ENCODE results near the gene FAM227B.
"Not testable (repeated sequence)": the region's sequence is repeated elsewhere in the genome, so short reads cannot be mapped to it uniquely, and the experiment has no call there.

FAM227B gene

DNA sequence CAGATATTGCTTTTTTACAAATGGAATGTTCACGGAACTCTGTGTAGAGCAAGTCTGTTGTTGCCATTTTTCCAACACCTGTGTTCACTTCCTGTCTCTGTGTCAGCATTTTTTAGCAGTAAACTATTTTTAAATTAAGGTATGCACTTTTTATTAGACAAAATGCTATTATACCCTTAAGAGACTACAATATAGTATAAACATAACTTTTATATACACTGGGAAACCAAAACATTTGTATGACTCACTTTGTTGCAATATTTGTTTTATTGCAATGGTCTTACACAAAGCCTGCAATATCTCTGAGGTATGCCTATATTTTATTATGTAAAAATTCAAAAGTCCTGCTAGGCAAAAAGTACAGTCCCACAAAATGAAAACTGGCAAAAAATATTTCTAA lies 237.4 kb downstream of the FAM227B start:
- DNase-seq (ENCODE audit: extremely low read depth in 1 of 2, low read depth in 1 of 2), result no peak

DNA sequence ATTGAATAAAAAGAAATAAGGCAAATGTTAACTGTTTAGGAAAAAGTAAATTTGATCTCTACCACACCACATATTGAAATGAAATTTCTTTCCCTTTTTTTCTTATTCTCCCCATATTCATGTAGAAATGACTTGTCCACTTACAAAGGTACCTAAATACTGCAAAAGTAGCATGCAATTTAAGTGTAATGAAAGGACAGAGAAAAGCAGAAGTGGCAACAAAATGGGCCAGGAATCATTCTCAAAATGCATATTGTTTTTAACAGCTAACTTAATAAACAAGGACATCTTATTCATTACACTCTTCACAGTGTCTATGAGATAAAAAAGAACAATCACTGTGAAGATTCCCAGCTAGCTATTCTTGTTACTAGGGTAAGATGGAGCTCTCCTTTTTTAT lies 238.2 kb downstream of the FAM227B start:
- DNase-seq (ENCODE audit: extremely low read depth in 1 of 2, low read depth in 1 of 2), result no peak

DNA sequence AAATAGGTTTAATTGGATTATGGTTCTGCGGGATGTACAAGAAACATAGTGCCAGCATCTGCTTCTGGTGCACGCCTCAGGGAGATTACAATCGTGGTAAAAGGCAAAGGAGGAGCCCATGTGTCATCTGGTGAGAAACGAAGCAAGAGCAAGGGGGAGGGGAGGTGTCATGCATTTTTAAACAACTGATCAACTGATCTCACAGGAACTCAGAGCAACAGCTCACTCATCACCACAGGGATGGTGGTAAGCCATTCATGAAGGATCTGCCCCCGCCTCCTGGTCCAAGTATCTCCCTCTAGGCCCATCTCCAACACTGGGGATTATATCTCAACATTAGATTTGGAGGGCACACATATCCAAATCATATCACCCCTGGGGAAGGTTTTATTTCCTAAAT lies 239.7 kb downstream of the FAM227B start:
- no peak for DNase-seq (ENCODE audit: extremely low read depth in 1 of 2, low read depth in 1 of 2)

DNA sequence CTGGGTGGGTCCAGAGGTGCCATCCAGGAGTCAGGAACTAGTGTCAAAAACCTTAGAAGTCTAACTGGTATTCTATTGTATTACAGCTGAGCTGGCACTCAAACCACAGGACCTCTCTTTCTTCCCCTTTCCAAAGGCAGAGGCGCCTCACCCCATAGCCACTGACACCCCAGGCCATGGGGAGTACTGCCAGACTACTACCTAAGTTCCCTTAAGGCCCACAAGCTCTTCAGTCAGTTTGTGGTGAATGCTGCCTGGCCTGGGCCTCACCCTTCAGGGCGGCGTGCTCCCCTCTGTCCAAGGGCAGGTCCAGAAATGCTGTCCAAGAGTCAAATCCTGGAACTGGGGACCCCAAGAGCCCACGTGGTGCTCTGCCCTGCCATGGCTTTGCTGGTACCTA lies 240.6 kb downstream of the FAM227B start:
- DNase-seq (ENCODE audit: extremely low read depth in 1 of 2, low read depth in 1 of 2), result no peak

DNA sequence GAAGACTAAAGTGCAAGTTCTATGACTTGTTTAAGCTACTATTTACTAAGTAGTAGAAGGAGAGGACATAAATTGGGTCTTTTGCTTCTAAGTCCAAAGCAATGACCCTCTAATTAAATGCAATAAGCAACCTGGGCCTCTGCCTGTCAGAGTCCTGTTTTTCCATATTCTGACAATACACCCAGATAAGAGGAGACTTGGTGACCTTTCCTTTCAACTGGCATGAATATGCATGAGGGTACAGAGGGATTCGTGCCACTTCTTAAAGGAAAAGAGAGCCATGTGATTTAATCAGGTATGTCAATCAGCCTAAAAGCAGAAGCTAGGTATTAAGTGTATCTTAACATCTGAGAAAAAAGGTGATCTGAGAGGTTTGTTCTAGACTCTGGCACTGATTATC lies 248.3 kb downstream of the FAM227B start:
- no peak for DNase-seq (ENCODE audit: extremely low read depth in 1 of 2, low read depth in 1 of 2)

DNA sequence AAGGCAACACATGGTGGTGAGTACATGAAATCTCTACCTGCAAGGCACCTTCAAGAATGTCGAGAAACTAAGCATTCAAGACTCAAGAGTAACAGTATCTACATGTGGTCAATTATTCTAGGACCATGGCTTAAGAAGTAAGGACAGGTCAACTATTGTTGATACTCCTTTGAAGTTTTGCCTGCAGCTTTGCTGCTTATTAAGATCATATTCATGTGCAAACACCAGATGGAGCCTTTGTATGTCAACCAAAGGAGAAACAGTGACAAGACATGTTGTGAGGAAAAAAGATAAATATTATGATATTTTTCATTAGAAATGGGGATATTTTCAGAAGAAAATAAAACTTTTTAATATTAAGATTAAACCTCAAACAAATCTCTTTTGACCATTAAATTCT lies 249.8 kb downstream of the FAM227B start:
- no peak for DNase-seq (ENCODE audit: extremely low read depth in 1 of 2, low read depth in 1 of 2)

DNA sequence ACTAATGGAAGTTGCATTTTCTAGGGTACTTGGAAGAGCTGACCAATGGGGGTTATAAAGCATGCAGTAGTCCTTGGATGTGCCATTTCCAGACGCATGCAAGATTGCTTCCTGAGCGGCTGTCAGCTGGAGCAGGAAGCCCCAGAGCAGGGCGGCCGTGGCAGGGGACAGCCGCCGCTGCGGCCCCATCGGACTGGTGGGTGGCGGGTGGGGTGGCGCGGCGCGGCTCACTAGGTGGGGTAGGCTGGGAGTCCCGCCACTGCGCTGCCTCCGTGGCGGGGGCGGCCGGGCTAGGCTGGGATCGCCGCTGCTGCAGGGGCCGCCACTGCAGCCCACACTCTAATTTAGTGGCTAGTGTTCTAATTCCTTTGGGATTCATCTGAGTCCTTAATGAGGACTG lies 254.1 kb downstream of the FAM227B start:
- DNase-seq (ENCODE audit: extremely low read depth in 1 of 2, low read depth in 1 of 2), result no peak

DNA sequence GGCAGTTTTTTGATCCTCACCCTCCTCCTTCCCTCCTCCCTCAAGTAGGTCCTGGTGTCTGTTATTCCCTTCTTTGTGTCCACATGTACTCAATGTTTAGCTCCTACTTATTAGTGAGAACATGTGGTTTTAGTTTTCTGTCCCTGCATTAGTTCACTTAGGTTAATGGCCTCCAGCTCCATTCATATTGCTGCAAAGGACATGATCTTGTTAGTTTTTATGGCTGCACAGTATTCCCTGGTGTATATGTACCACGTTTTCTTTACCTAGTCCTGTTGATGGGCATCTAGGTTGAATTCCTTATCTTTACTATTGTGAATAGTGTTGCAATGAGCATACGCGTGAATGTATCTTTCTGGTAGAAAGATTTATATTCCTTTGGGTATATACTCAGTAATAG lies 259.2 kb downstream of the FAM227B start:
- no peak for DNase-seq (ENCODE audit: extremely low read depth in 1 of 2, low read depth in 1 of 2)

DNA sequence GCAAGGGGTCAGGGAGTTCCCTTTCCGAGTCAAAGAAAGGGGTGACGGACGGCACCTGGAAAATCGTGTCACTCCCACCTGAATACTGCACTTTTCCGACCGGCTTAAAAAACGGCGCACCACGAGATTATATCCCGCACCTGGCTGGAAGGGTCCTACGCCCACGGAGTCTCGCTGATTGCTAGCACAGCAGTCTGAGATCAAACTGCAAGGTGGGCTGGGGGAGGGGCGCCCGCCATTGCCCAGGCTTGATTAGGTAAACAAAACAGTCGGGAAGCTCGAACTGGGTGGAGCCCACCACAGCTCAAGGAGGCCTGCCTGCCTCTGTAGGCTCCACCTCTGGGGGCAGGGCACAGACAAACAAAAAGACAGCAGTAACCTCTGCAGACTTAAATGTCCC lies 266.2 kb downstream of the FAM227B start:
- DNase-seq (ENCODE audit: extremely low read depth in 1 of 2, low read depth in 1 of 2), result not testable (repeated sequence)

DNA sequence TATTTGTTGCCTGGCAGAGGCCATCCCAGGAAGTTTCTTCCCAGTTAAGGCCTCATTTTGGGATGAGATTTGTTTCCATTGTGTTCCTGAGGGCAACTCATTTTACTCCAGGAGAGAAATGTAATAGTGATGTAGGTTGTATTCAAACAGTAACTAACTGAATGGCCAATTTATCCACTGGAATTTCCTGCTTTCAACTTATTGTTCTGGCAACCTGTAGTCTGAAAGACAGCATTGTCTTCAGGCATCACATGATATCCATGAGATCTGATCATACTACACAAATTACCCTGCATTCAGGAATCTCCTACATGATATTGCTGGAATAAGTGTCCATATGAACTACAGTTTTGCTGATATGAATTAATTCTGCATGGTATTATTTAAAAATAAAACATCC lies 277.1 kb downstream of the FAM227B start:
- no peak for DNase-seq (ENCODE audit: extremely low read depth in 1 of 2, low read depth in 1 of 2)

DNA sequence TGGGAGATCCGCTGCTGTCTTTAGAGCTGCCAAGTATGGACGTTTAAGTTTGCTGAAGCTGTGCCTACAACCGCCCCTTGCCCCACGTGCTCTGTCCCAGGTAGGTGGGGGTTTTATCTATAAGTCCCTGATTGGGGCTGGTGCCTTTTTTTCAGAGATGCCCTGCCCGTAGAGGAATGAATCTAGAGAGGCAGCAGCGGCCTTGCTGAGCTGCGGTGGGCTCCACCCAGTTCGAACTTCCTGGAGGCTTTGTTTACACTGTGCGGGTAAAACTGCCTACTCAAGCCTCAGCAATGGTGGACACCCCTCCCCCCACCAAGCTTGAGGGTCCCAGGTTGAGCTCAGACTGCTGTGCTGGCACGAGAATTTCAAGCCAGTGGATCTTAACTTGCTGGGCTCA lies 281.0 kb downstream of the FAM227B start:
- DNase-seq (ENCODE audit: extremely low read depth in 1 of 2, low read depth in 1 of 2), result no peak

DNA sequence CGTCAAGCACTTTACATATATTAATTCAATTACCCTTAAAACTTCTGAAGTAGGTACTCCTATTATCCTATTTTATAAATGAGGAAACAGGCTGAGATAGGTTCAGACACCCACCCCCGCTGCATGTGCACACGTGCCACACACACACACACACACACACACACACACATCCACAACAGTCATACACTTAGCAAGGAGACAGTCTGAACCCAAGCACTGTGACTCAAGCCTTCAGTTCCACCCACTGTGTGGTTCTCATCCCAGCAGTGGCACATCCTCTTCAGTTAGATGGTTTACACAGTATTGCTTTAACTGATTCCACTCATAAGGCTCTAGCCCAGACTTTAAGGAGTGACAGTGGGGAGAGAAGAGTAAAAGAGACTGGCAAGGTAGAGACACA lies 288.7 kb downstream of the FAM227B start:
- DNase-seq (ENCODE audit: extremely low read depth in 1 of 2, low read depth in 1 of 2), result no peak

DNA sequence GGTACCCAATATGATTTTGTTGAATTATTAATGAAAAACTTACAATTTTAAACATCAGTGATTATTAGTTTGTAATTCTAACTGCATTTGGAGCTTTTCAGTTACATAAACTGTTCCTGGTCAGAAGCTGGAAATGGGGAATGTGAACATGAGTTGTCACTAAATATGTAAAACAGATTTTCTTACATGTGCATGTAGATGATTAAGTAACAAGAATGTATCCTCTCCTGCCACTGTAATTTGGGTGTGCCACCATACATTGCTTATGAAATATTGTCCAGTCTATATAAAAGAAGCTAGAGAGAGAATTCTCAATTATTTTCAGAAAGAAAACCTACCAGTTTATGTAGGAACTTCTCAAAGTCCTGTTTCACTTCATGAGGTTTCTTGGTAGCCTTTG lies 289.2 kb downstream of the FAM227B start:
- no peak for DNase-seq (ENCODE audit: extremely low read depth in 1 of 2, low read depth in 1 of 2)

DNA sequence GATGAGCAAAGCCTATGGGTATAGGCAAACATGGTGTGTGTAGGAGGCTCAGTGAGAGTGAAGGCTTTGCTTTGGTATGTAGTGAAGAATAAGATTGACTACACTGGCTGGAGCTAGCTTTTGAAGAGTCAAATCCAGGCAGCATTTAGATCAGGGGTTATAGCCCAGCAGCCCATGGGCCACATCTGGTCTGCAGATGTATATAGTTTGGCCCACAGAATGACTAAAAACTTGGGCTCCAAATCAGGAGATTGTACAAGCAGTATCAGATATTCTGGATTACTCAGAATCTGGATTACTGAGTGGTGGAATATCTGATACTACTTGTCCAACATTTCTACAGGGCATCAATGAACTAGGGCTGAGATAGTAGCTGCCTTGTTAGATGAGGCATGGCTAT lies 290.5 kb downstream of the FAM227B start:
- no peak for DNase-seq (ENCODE audit: extremely low read depth in 1 of 2, low read depth in 1 of 2)

DNA sequence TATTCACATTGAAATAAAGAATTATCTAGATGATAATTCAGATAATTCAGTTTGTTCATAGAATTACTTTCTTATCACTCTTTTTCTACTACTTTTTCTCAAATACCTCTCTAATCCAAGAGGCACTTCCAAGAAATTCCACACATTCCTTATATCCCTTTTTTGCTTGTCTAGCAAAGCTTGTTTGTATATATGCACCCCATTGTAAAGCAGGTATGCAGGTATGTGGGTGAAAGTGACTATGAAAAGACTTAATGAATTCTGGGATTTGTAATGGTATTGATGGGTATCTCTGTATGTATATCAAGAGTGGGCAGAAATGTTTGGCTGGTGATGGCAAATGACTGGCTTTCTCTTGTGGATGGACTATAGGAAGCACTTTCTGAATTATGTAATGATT lies 291.7 kb downstream of the FAM227B start:
- DNase-seq (ENCODE audit: extremely low read depth in 1 of 2, low read depth in 1 of 2), result no peak

DNA sequence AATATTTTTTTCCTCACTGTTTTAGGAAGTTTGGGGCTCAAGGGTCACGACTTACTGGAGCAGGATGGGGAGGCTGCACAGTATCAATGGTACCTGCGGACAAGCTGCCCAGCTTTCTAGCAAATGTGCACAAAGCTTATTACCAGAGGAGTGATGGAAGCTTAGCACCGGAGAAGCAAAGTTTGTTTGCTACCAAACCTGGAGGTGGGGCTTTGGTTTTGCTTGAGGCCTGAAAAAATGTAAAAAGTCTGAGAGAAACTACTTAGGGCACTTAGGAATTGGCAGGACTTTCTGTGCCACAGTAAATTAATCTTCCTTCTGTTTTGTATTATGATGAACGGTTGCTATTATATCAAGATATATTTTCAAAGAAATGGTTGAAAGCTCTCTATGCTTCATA lies 292.7 kb downstream of the FAM227B start:
- DNase-seq (ENCODE audit: extremely low read depth in 1 of 2, low read depth in 1 of 2), result no peak

DNA sequence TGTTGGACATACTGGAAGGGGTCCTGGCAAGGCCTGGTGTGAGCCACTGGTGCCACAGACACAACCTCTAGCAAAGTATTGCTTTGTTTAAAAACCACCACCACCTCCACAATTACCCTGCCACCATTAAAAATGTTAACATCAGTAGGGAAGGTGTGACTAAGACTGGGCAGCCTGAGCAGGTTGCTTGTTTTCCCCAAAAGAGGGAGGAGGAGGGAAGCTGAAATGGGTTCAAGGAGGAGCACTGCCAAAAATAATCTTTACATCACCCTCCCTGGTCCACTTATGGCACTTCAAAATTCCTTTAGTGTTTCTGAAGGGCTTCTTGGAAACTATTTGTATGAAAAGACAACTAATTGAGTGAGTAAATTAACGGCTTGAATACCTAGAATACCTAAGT lies 297.4 kb downstream of the FAM227B start:
- no peak for DNase-seq (ENCODE audit: extremely low read depth in 1 of 2, low read depth in 1 of 2)

DNA sequence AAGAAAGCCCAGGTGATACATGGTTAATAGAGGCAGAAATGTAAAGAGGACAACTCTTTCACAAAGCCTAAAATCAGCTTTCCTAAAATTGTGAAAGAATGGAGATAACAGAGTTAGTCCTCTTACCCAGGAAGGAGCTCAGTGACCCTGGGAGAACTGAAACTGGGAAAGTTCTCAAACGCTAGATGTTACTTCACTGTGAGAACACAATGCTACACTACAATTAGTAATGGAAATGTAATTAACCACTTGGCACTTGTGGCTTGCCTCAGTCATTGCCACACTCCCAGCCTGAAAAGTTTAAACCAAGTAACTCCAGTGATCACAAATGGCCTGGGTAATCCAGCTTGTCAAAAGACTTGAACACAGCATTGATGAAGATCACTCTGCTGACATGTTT lies 300.3 kb downstream of the FAM227B start:
- DNase-seq (ENCODE audit: extremely low read depth in 1 of 2, low read depth in 1 of 2), result no peak

DNA sequence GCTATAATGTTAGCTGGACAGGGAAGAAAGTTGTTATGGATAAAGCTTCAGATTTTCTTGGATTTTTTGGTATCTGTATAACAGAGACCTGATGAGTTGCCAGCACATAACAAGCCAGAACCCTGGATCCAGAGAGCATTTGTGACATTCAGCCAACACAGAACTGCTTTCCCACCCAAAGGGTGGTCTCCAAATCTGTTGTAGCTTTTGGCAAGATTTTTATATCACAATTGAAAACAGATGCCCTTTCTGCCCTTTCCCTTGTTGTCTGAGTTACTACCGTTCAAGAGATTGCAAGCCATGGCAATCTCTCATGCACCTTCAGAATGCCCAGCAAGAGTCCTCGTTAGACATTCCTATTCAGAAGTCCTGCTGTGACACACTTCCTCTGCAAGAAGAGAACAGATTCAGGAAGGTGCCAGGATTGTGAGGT lies 305.2 kb downstream of the FAM227B start:
- no peak for DNase-seq (ENCODE audit: extremely low read depth in 1 of 2, low read depth in 1 of 2)

DNA sequence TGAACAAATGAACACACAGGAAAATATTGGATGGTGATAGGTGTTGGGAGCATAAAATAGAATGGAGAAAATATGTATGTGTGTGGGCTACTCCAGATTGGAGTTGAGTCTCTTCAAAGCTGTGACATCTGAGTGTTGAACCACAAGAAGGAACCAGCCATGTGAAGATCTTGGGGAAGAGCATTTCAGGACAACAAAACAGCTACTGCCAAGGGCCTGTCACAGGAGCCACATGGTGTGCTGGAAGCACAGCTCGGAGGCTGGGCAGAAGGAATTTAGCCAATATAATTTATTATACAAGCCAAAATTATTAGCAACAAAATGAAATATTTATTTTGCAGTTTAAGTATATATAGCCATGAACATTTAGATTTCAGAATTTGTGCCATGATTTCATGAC lies 305.9 kb downstream of the FAM227B start:
- no peak for DNase-seq (ENCODE audit: extremely low read depth in 1 of 2, low read depth in 1 of 2)

DNA sequence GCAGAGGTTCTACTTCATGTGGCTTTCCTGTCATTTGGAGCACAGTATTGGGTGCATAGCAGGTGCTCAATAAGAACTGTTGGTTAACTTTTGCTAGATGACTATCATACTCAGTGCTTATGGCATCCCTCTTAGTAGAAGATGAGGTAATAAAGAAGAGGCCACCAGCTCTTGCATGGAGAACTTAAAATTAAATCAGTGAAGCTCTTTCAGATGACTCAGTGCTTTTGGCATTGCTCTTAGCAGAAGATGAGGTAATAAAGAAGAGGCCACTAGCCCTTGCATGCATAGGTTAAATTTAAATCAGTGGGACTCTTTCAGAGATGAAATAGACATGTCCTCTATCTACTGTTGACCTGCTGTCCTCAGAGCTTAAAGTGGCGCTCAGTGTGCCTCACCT lies 307.0 kb downstream of the FAM227B start:
- no peak for DNase-seq (ENCODE audit: extremely low read depth in 1 of 2, low read depth in 1 of 2)

DNA sequence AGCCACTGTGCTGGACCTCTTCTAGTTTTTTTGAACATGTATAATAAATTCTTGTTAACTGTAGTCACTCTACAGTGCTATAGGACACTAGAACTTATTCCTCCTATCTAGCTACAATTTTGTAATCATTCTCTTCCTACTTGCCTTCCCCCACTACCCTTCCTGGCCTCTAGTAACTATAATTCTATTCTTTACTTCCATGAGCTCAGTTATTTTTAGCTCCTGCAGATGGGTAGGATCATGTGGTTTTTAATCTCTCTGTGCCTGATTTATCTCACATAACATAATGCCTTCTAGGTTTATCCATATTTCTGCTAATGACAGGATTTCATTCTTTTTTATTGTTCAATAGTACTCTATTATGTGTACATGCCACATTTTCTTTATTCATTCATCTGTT lies 310.7 kb downstream of the FAM227B start:
- DNase-seq (ENCODE audit: extremely low read depth in 1 of 2, low read depth in 1 of 2), result no peak

DNA sequence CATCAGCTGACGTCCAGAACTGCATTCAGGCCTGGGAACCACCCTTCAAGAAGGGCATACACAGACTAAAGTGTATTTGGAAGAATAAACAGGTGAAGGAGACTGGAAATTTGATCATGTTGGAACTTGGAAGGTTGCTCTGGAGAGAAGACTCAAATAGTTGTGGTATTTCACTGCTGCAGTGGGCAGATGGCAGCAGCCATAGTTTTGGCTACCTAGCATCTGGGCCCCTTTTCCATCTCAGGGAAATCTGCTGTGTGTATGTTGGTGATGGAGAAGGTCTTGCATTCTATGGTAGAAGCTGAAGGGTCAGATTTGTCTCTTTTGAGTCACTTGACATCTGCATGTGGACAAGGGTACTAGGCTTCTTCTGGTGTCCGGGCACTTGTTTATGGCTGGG lies 311.9 kb downstream of the FAM227B start:
- DNase-seq (ENCODE audit: extremely low read depth in 1 of 2, low read depth in 1 of 2), result no peak

DNA sequence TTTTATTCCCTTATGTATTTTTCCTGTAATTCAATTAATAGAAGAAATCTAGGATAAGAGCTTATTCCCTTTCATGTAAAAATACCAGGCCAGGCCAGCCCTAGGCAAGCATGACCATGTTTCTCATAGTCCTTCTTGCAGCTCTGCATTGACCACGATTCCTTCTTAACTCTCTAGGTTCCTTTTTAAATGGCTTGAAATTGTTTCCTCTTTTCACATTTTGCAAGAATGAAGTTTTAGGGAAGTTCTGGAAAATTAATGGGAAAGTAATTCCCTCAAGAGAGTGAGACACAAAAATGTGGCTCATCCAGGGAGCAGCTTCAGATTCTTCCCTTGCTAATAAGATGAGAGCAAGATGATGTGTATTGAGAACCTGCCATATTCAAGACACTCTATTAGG lies 314.1 kb downstream of the FAM227B start:
- no peak for DNase-seq (ENCODE audit: extremely low read depth in 1 of 2, low read depth in 1 of 2)

All from stimulated activated CD8-positive, alpha-beta memory T cell treated with anti-CD3 and anti-CD28 coated beads, Interleukin-7, amount 100 ng/mL, for 48 hours (primary cell).